Esophagus mucosa (tissue), 1 donor: ENCODE results near the gene NR2F1. TPM values are rescaled to one million over a fixed set of nuclear protein-coding genes. Genes with fewer than 3 reads are reported as not detected.

Experiments
- ATAC-seq: fragments of 200-7000 bp; cut with Tn5 transposase; one replicate; pipeline ENCODE4 v1.9.1; 2020
- total RNA-seq: library from RNA; stranded (reverse); gene quantifications from one replicate; pipeline ENCODE4 v1.2.4, GENCODE V29; 2023
- donor health status: DM: yes; HTN: yes; CAD: no.

Gene NR2F1
- total RNA-seq, 1 donor from 2014 or later, result 2.7 TPM

DNA sequence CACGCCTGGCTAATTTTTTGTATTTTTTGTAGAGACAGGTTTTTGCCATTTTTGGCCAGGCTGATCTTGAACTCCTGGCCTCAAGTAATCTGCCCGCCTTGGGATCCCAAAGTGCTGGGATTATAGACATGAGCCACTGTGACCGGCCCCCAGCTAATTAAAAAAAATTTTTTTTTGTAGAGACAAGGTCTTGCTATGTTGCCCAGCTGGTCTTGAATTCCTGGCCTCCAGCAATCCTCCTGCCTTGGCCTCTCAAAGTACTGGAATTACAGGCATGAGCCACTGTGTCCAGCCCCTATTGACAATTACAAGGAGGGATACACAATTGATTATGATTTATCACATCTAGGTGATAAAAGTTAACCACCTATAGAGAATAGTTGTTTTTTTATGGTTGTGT lies 59.5 kb downstream of the NR2F1 start:
- no peak for ATAC-seq

Other genes starting within 250 kb of the NR2F1 start
- gene NR2F1-AS1, start 2.0 kb upstream of the NR2F1 start, total RNA-seq, result 0.84 TPM
- gene POU5F2, start 158.4 kb downstream of the NR2F1 start, total RNA-seq, result 0.80 TPM